HUES6 (cell line): ENCODE results near the gene MLLT6.
A peak's percentile ranks its signal among the peaks of the same experiment; 100 is the strongest.

ENCODE experiments used
- H3K27ac ChIP-seq: 2 replicates; pipeline ENCODE4 v1.7.0; 2013; ENCODE audit warnings: low read depth, mild to moderate bottlenecking, low read length, inconsistent platforms
- H3K27me3 ChIP-seq: 2 replicates; pipeline ENCODE4 v1.6.1; 2013; ENCODE audit warnings: low read length; ENCODE audit not compliant: control insufficient read depth, insufficient read depth
- H3K36me3 ChIP-seq: 2 replicates; pipeline ENCODE4 v1.6.1; 2013; ENCODE audit warnings: low read length; ENCODE audit not compliant: control insufficient read depth, insufficient read depth
- H3K4me1 ChIP-seq: 2 replicates; pipeline ENCODE4 v1.6.1; 2013; ENCODE audit warnings: low read length; ENCODE audit not compliant: control insufficient read depth, insufficient read depth
- H3K4me3 ChIP-seq: 2 replicates; pipeline ENCODE4 v1.5.1; 2013; ENCODE audit warnings: low read depth, low read length
- H3K9ac ChIP-seq: one replicate; pipeline ENCODE4 v1.6.1; 2013; ENCODE audit warnings: mild to moderate bottlenecking, low read length
- H3K9me3 ChIP-seq: 2 replicates; pipeline ENCODE4 v1.6.1; 2013; ENCODE audit warnings: low read depth, low read length; ENCODE audit not compliant: control insufficient read depth, insufficient read depth

Gene MLLT6

GRCh38 chr17:38747463-38748148 is 42.5 kb downstream of the MLLT6 start:
- H3K4me3 ChIP-seq, result peak overlapping the region; percentile 96
- peak overlapping the region; percentile 95 for H3K9ac ChIP-seq
- no peaks in the 10 kb centered on the region for H3K9me3 ChIP-seq
- H3K27me3 ChIP-seq, result peaks cover 8% of the 10 kb centered on the region
- peaks cover 36% of the 10 kb centered on the region for H3K4me1 ChIP-seq
- H3K36me3 ChIP-seq, result peaks cover 3% of the 10 kb centered on the region; the same call in 1 of the 2 replicates
- H3K27ac ChIP-seq, result peak overlapping the region; percentile 92

DNA sequence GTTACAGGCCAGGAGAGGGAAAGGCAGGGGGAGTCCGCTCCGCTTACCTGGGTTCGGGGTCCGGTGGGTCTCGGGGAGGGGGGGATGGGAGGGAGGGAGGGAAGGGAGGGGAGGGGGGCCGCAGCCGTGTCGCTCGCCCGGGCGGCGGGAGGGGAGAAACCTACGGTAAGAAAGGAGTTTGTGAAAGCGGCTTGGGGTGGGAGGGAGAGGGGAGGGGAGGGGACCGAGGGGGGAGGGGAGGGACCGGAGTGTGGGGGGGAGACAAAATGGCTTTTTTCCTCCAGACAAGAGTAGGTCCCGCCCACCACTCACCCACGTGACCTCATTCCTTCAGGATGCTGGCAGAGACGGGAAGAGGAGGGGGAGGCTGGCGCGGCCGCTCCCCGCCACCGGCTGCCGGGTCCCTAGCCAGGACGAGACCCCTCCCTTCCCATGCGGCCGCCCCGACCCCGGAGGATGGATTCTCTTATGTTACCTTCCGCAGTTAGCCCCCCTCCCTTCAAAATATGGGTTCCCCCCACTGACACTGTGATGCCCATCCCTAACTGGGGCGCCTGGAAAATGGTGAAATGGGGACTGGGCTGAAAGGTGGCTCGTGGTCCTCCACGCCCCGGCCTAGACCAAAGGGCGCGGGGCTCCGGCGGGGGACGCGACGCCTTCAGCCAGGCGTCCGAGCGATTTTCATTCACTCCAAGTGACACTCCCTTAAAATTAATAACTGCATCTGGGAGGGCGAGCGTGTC is 43.2 kb downstream of the MLLT6 start, which contains the start of gene PCGF2:
TSS of gene PCGF2 (minus strand) at position 188 of the 743 bp plus-strand sequence. CDS start 7,934 bp downstream, outside the sequence.
- Histone ChIP-seq H3K9ac (peak within 1 kb of the TSS; percentile 95), H3K4me3 (peak within 1 kb of the TSS; percentile 96), H3K27me3 (peaks cover 8% of the 10 kb centered on the region), H3K36me3 (no peaks in the 10 kb centered on the region), H3K4me1 (peaks cover 34% of the 10 kb centered on the region), H3K27ac (peak within 1 kb of the TSS; percentile 92), H3K9me3 (no peaks in the 10 kb centered on the region)

DNA sequence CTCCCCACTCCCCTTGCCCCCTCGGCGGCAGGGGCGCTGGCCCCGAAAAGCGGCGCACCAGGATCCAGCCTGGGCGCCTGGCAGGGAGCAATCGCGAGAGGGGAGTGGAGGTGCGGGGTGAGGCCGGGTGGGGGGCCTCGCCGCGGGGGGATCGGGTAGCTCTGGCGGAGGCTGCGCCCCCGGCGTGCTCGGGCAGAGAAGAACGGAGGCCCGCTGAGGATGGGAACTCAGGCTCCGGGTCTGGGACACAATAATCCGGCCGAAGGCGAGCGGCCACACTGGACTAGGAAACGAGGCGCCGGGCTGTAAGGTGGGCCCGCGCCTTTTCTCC is 43.8 kb downstream of the MLLT6 start:
- Histone ChIP-seq H3K9me3 (no peaks in the 10 kb centered on the region), H3K4me3 (peak overlapping the region; percentile 87), H3K27ac (peak overlapping the region; percentile 78; the same call in 1 of the 2 replicates), H3K9ac (peak overlapping the region; percentile 90), H3K36me3 (0 out of 2 replicates have a peak, but pooled peaks cover 3% of the 10 kb centered on the region), H3K27me3 (peaks cover 8% of the 10 kb centered on the region), H3K4me1 (peaks cover 29% of the 10 kb centered on the region)

DNA sequence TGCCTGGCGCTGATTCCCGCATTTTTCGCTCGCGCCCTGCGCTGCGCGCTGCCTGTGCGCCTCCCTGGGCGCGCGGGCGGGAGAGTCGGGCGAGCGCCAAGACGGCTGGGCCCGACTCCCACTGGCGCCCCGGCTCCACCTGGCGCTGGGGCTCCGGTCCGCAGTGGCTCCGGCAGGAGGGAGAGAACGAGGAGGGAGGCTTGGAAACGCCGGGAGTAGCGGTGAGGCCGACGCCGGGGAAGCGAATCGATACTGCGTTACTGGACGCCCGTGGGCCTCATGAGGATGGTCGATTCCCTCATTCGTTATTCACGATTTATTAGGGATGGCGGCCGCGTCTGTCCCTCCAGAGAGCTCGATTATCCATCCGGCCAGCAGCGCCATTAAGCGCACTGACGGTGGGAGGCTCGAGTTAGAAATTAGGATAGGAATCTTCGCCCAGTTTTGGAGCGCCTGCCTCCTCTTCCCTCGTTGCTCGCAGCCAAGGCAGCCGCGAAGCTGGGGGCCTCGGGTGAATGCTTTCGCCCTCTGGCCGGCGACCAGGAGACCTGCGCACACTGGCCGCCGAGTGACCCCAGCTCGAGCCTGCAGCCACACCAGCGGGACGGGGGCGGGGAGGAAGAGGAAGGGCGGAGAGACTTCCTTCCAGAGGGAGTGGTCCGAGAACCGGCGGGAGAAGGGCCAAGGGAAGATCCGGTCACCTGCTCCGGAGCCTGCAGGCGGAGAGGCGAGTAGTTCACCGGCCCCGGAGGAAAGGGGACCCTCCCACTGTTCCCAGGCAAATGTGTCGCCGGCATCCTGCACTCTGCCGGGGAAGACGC is 44.4 kb downstream of the MLLT6 start:
- H3K9ac ChIP-seq, result peak overlapping the region; percentile 90

GRCh38 chr17:38750044-38750311 is 44.9 kb downstream of the MLLT6 start:
- Histone ChIP-seq H3K27ac (no peak overlapping the region), H3K36me3 (peaks cover 13% of the 10 kb centered on the region), H3K4me3 (peak overlapping the region; percentile 87), H3K4me1 (peaks cover 21% of the 10 kb centered on the region), H3K27me3 (peaks cover 8% of the 10 kb centered on the region), H3K9ac (peak overlapping the region; percentile 90), H3K9me3 (no peaks in the 10 kb centered on the region)

More for the DNA sequence above, 44.4 kb downstream of the MLLT6 start:
- Histone ChIP-seq H3K4me3 (peak overlapping the region; percentile 87), H3K27me3 (peaks cover 8% of the 10 kb centered on the region), H3K27ac (peak overlapping the region; percentile 78; the same call in 1 of the 2 replicates), H3K9me3 (no peaks in the 10 kb centered on the region), H3K36me3 (peaks cover 8% of the 10 kb centered on the region; the same call in 1 of the 2 replicates), H3K4me1 (peaks cover 25% of the 10 kb centered on the region)

GRCh38 chr17:38750312-38751121 is 45.4 kb downstream of the MLLT6 start:
- peaks cover 19% of the 10 kb centered on the region for H3K4me1 ChIP-seq
- peaks cover 15% of the 10 kb centered on the region for H3K36me3 ChIP-seq
- H3K27ac ChIP-seq, result no peak overlapping the region
- peaks cover 8% of the 10 kb centered on the region for H3K27me3 ChIP-seq
- peak overlapping the region; percentile 87 for H3K4me3 ChIP-seq
- H3K9me3 ChIP-seq, result no peaks in the 10 kb centered on the region
- peak overlapping the region; percentile 90 for H3K9ac ChIP-seq

- Histone ChIP-seq H3K36me3 (peaks cover 22% of the 10 kb centered on the region), H3K9me3 (no peaks in the 10 kb centered on the region), H3K4me3 (peak overlapping the region; percentile 87), H3K27ac (no peak overlapping the region), H3K9ac (peak overlapping the region; percentile 90), H3K27me3 (peaks cover 8% of the 10 kb centered on the region), H3K4me1 (peaks cover 11% of the 10 kb centered on the region)
Measured at GRCh38 chr17:38751144-38751807, 46.2 kb downstream of the MLLT6 start.

- Histone ChIP-seq H3K9ac (peak overlapping the region; percentile 83), H3K27ac (peak overlapping the region; percentile 20; the same call in 1 of the 2 replicates), H3K9me3 (no peaks in the 10 kb centered on the region), H3K36me3 (peaks cover 25% of the 10 kb centered on the region), H3K4me3 (peak overlapping the region; percentile 87), H3K27me3 (peaks cover 8% of the 10 kb centered on the region), H3K4me1 (peaks cover 5% of the 10 kb centered on the region)
Measured at GRCh38 chr17:38751808-38752307, 46.8 kb downstream of the MLLT6 start.

GRCh38 chr17:38752308-38753070 is 47.4 kb downstream of the MLLT6 start, which contains the start of gene PSMB3:
TSS of gene PSMB3 (plus strand) at chr17:38752741. CDS start at chr17:38752827, 86 bp downstream.
- 0 out of 2 replicates have a peak, but pooled peaks cover 4% of the 10 kb centered on the region for H3K4me1 ChIP-seq
- peaks cover 8% of the 10 kb centered on the region for H3K27me3 ChIP-seq
- peak within 1 kb of the TSS; percentile 90 for H3K9ac ChIP-seq
- H3K36me3 ChIP-seq, result peaks cover 25% of the 10 kb centered on the region
- peak within 1 kb of the TSS; percentile 36; the same call in 1 of the 2 replicates for H3K27ac ChIP-seq
- H3K9me3 ChIP-seq, result no peaks in the 10 kb centered on the region
- peak within 1 kb of the TSS; percentile 87 for H3K4me3 ChIP-seq
